ENCODE results near the gene CCDC57.

CCDC57 gene

DNA sequence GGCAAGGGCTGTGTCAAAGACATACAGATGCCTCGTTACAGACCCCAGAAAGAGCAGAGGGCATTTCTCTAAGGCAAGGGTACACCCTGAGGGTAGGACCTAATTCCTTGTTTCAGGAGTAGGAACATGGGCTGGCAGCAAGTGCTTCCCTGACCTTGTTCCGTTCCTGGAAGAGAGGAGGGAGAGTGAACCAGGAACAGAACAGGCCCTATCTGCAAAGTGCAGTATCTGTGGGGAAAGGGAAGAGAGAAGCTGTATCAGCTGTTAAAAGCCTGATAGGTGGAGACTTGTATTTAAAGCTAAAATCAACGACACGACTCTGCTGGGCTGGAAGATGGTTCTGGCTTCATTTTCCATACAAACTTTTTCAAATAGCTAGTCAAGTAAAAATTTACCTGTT, 88.5 kb downstream of the CCDC57 start:
- TF ChIP-seq, protein P1, sequence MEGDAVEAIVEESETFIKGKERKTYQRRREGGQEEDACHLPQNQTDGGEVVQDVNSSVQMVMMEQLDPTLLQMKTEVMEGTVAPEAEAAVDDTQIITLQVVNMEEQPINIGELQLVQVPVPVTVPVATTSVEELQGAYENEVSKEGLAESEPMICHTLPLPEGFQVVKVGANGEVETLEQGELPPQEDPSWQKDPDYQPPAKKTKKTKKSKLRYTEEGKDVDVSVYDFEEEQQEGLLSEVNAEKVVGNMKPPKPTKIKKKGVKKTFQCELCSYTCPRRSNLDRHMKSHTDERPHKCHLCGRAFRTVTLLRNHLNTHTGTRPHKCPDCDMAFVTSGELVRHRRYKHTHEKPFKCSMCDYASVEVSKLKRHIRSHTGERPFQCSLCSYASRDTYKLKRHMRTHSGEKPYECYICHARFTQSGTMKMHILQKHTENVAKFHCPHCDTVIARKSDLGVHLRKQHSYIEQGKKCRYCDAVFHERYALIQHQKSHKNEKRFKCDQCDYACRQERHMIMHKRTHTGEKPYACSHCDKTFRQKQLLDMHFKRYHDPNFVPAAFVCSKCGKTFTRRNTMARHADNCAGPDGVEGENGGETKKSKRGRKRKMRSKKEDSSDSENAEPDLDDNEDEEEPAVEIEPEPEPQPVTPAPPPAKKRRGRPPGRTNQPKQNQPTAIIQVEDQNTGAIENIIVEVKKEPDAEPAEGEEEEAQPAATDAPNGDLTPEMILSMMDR (IDR thresholded peaks at IDR 0.05; ENCODE audit: borderline replicate concordance, extremely low read depth, low read length, poor library complexity, severe bottlenecking): no peak
- TF ChIP-seq EZH2 (IDR thresholded peaks at IDR 0.05; ENCODE audit: borderline replicate concordance, low read depth, low read length, severe bottlenecking): no peak
- H4K20me1 ChIP-seq (ENCODE audit: insufficient read depth, low read length): peaks cover 6% of the 10 kb centered on the region
- H3K27me3 ChIP-seq (ENCODE audit: insufficient read depth, low read length, poor library complexity): no peaks in the 10 kb centered on the region
- ATAC-seq (ENCODE audit: insufficient read depth, low read depth): no peak
- no peaks in the 10 kb centered on the region for H3K9me3 ChIP-seq (ENCODE audit: insufficient read depth, low read length, severe bottlenecking)
- H3K4me2 ChIP-seq (ENCODE audit: insufficient read depth, low read length): no peak overlapping the region
- H3K9ac ChIP-seq (ENCODE audit: low read depth, low read length): no peak overlapping the region
- no peaks in the 10 kb centered on the region for H3K79me2 ChIP-seq (ENCODE audit: insufficient read depth, low read length)
- H3K4me1 ChIP-seq (ENCODE audit: insufficient read depth, low read length): peaks cover 24% of the 10 kb centered on the region
- DNase-seq: no peak
- no peak overlapping the region for H3K27ac ChIP-seq (ENCODE audit: low read length)
- H3K36me3 ChIP-seq (ENCODE audit: insufficient read depth, low read length): peaks cover 25% of the 10 kb centered on the region
- no peak overlapping the region for H2AFZ ChIP-seq (ENCODE audit: low read depth, low read length)
- no peak overlapping the region for H3K4me3 ChIP-seq (ENCODE audit: low read depth in 1 of 2, low read length in 2 of 2)

DNA sequence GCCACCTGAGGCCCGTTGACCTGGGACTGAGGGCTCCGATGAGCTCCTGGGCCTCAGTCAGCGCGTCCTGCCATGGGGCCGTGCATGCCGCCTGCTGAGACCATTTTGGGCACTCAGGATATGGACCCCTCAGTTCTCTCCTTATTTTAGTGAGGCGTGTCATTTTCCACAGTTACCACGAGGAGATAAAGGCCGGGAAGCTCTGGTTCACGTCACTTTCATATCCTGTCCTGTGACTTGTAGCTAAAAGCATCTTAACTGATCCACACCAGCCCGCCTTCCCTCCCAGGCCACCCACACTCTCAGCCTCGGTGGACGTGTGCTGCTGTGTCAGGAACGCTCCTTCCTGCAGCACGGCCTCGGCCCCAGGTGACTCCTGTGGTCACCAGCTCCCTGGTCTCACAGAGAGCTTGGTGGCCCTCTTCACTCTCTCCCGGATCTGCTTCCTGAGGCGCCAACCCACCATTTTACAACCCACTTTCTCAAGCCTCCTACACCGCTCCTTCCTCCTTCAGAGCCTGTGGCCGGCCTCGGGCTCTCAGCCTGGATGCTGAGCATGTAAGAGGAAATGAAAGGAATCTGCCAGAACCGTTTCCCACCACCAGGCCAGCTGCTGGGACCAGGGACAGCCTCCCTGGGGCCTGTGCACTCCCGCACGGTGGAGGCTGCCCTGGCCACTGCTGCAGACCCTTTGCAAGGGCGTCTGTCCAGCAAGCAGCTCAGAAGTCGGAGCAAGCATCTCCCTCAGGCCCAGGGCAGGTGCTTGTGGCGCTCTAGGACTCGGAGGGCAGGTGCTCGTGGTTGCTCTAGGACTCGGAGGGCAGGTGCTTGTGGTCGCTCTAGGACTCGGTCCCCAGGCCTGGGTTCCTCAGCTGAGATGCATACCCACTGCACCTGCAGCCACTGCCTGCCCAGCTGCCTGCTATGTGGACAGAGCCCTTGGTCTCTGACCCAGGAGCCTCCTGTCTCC, 90.7 kb downstream of the CCDC57 start:
- no peaks in the 10 kb centered on the region for H3K27me3 ChIP-seq (ENCODE audit: insufficient read depth, low read length, poor library complexity)
- no peak overlapping the region for H2AFZ ChIP-seq (ENCODE audit: low read depth, low read length)
- peak; percentile 26 for DNase-seq
- peaks cover 26% of the 10 kb centered on the region for H3K36me3 ChIP-seq (ENCODE audit: insufficient read depth, low read length)
- ATAC-seq (ENCODE audit: insufficient read depth, low read depth): no peak
- peaks cover 8% of the 10 kb centered on the region for H3K4me1 ChIP-seq (ENCODE audit: insufficient read depth, low read length)
- H3K27ac ChIP-seq (ENCODE audit: low read length): peak overlapping the region; percentile 37; the same call in 1 of the 2 replicates
- TF ChIP-seq, protein P1 (IDR thresholded peaks at IDR 0.05; ENCODE audit: borderline replicate concordance, extremely low read depth, low read length, poor library complexity, severe bottlenecking): no peak
- TF ChIP-seq EZH2 (IDR thresholded peaks at IDR 0.05; ENCODE audit: borderline replicate concordance, low read depth, low read length, severe bottlenecking): no peak
- H3K4me3 ChIP-seq (ENCODE audit: low read depth in 1 of 2, low read length in 2 of 2): no peak overlapping the region
- no peaks in the 10 kb centered on the region for H3K9me3 ChIP-seq (ENCODE audit: insufficient read depth, low read length, severe bottlenecking)
- H3K79me2 ChIP-seq (ENCODE audit: insufficient read depth, low read length): no peaks in the 10 kb centered on the region
- peaks cover 2% of the 10 kb centered on the region for H4K20me1 ChIP-seq (ENCODE audit: insufficient read depth, low read length)
- H3K4me2 ChIP-seq (ENCODE audit: insufficient read depth, low read length): no peak overlapping the region
- no peak overlapping the region for H3K9ac ChIP-seq (ENCODE audit: low read depth, low read length)

DNA sequence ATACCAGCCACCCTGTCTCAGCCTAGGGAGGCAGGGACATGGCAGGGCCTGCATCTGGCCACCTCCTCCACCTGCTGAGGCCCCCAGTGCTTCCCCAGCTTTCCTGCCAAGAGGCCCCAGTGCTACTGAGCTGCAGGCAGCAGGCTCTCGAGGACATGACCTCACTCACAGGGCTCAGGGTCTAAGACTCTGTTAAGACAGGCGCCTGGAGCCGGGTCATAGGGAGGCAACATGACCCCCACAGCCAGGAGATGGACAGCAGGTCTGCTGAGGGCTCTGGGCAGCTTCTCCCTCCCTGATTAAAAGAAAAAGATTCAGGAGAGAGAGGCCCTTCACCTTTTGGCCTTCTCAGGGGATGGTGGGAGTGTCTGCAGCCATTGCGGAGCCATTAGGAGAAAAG, 91.4 kb downstream of the CCDC57 start:
- Histone ChIP-seq H4K20me1 (ENCODE audit: insufficient read depth, low read length) (no peaks in the 10 kb centered on the region), H3K4me3 (ENCODE audit: low read depth in 1 of 2, low read length in 2 of 2) (no peak overlapping the region), H3K79me2 (ENCODE audit: insufficient read depth, low read length) (no peaks in the 10 kb centered on the region), H2AFZ (ENCODE audit: low read depth, low read length) (no peak overlapping the region), H3K4me2 (ENCODE audit: insufficient read depth, low read length) (no peak overlapping the region), H3K27ac (ENCODE audit: low read length) (no peak overlapping the region), H3K9me3 (ENCODE audit: insufficient read depth, low read length, severe bottlenecking) (no peaks in the 10 kb centered on the region), H3K9ac (ENCODE audit: low read depth, low read length) (no peak overlapping the region), H3K4me1 (ENCODE audit: insufficient read depth, low read length) (peaks cover 1% of the 10 kb centered on the region), H3K36me3 (ENCODE audit: insufficient read depth, low read length) (peaks cover 26% of the 10 kb centered on the region), H3K27me3 (ENCODE audit: insufficient read depth, low read length, poor library complexity) (no peaks in the 10 kb centered on the region)
- ATAC-seq (ENCODE audit: insufficient read depth, low read depth): no peak
- no peak for TF ChIP-seq EZH2 (IDR thresholded peaks at IDR 0.05; ENCODE audit: borderline replicate concordance, low read depth, low read length, severe bottlenecking)
- TF ChIP-seq, protein P1 (IDR thresholded peaks at IDR 0.05; ENCODE audit: borderline replicate concordance, extremely low read depth, low read length, poor library complexity, severe bottlenecking): no peak
- DNase-seq: no peak
